HL-60 (cell line): Measurements from ENCODE around the gene PGC.

Experiments used
- DNase-seq, 2 experiments: peaks; one replicate each; pipeline ENCODE4 v3.0.0-alpha.2; 2010 to 2020; ENCODE audit warnings: low read depth in 1 of 2, low spot score in 1 of 2
- H3K27ac ChIP-seq: fragments of 250-450 bp; sonication (Bioruptor Pico); replicated peaks from 2 replicates; pipeline ENCODE4 v1.5.1; 2020; ENCODE audit warnings: mild to moderate bottlenecking, moderate library complexity
- H3K27me3 ChIP-seq: fragments of 250-450 bp; sonication (Bioruptor Pico); 2 replicates; pipeline ENCODE4 v1.5.1; 2021; ENCODE audit warnings: mild to moderate bottlenecking, moderate library complexity; ENCODE audit not compliant: insufficient read depth, poor library complexity, severe bottlenecking
- H3K4me3 ChIP-seq: replicated peaks from 2 replicates; pipeline ENCODE4 v1.5.1; 2011; ENCODE audit warnings: mild to moderate bottlenecking, control low read depth, low read length; ENCODE audit not compliant: insufficient read depth
- GABPA ChIP-seq: IDR thresholded peaks from 2 replicates; pipeline ENCODE4 v1.6.1; 2012; ENCODE audit warnings: low read depth
- POLR2AphosphoS5 ChIP-seq: IDR thresholded peaks from 2 replicates; pipeline ENCODE4 v1.6.1; 2012; ENCODE audit warnings: low read depth
- REST ChIP-seq: IDR thresholded peaks from 2 replicates; pipeline ENCODE4 v1.6.1; 2012; ENCODE audit warnings: low read depth; ENCODE audit not compliant: insufficient replicate concordance
- SPI1 ChIP-seq: IDR thresholded peaks from 2 replicates; pipeline ENCODE4 v1.6.1; 2012; ENCODE audit warnings: low read depth, mild to moderate bottlenecking, borderline replicate concordance
- TF ChIP-seq, protein P1 (sequence below): IDR thresholded peaks from one replicate; pipeline ENCODE4 v1.5.1; 2011; ENCODE audit warnings: low read length, control low read depth, inconsistent platforms; ENCODE audit not compliant: insufficient read depth

Gene PGC

GRCh38 chr6:41719436-41720261 is 27.5 kb downstream of the PGC start:
- H3K27me3 ChIP-seq, result no peaks in the 10 kb centered on the region
- no peak for DNase-seq
- H3K4me3 ChIP-seq, result no peak overlapping the region
- no peak for TF ChIP-seq REST
- TF ChIP-seq, protein P1, sequence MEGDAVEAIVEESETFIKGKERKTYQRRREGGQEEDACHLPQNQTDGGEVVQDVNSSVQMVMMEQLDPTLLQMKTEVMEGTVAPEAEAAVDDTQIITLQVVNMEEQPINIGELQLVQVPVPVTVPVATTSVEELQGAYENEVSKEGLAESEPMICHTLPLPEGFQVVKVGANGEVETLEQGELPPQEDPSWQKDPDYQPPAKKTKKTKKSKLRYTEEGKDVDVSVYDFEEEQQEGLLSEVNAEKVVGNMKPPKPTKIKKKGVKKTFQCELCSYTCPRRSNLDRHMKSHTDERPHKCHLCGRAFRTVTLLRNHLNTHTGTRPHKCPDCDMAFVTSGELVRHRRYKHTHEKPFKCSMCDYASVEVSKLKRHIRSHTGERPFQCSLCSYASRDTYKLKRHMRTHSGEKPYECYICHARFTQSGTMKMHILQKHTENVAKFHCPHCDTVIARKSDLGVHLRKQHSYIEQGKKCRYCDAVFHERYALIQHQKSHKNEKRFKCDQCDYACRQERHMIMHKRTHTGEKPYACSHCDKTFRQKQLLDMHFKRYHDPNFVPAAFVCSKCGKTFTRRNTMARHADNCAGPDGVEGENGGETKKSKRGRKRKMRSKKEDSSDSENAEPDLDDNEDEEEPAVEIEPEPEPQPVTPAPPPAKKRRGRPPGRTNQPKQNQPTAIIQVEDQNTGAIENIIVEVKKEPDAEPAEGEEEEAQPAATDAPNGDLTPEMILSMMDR, result no peak
- no peak for TF ChIP-seq GABPA
- TF ChIP-seq SPI1, result no peak
- H3K27ac ChIP-seq, result no peak overlapping the region

GRCh38 chr6:41718828-41719227 is 28.4 kb downstream of the PGC start:
- H3K4me3 ChIP-seq, result no peak overlapping the region
- no peaks in the 10 kb centered on the region for H3K27me3 ChIP-seq
- TF ChIP-seq, protein P1, result no peak
- TF ChIP-seq GABPA, result no peak
- no peak for TF ChIP-seq POLR2AphosphoS5
- TF ChIP-seq SPI1, result no peak
- no peak for TF ChIP-seq REST
- no peak for DNase-seq
- no peak overlapping the region for H3K27ac ChIP-seq

- Histone ChIP-seq H3K27ac (no peak overlapping the region), H3K27me3 (no peaks in the 10 kb centered on the region), H3K4me3 (no peak overlapping the region)
- TF ChIP-seq REST, result no peak
- no peak for TF ChIP-seq GABPA
- no peak for TF ChIP-seq SPI1
- no peak for TF ChIP-seq POLR2AphosphoS5
- TF ChIP-seq, protein P1, result no peak
- no peak for DNase-seq
These were observed 29.8 kb downstream of the PGC start for GRCh38 chr6:41717392-41717736.
